Colonic mucosa (tissue), 4 donors: Measurements from ENCODE around the gene RND3. TPM values are rescaled to one million over a fixed set of nuclear protein-coding genes. Genes with fewer than 3 reads are reported as not detected.

ENCODE experiments used
- DNase-seq: peaks from one replicate; pipeline ENCODE4 v3.0.0-alpha.2; 2020
- H3K27ac ChIP-seq: fragments of 200-600 bp; one replicate; pipeline ENCODE4 v1.8.0; 2021
- H3K27me3 ChIP-seq: fragments of 200-600 bp; one replicate; pipeline ENCODE4 v1.8.0; 2021
- H3K36me3 ChIP-seq: fragments of 200-600 bp; one replicate; pipeline ENCODE4 v1.8.0; 2021
- H3K4me1 ChIP-seq: fragments of 200-600 bp; one replicate; pipeline ENCODE4 v1.8.0; 2021; ENCODE audit warnings: mild to moderate bottlenecking
- H3K4me3 ChIP-seq: fragments of 200-600 bp; one replicate; pipeline ENCODE4 v1.8.0; 2021
- H3K9ac ChIP-seq, 2 donors: one replicate each; pipeline ENCODE4 v1.7.0; 2013; ENCODE audit warnings: control low read depth in 2 of 2, low read depth in 2 of 2, low read length in 2 of 2
- H3K9me3 ChIP-seq: fragments of 200-600 bp; one replicate; pipeline ENCODE4 v1.8.0; 2021
- CTCF ChIP-seq: fragments of 200-600 bp; IDR thresholded peaks from one replicate; pipeline ENCODE4 v1.8.0; 2022; ENCODE audit warnings: antibody characterized with exemption, mild to moderate bottlenecking
- intact Hi-C: fragments of 100-400 bp; cut with DNase I; formaldehyde crosslinking; loops from one replicate; pipeline ENCODE4 v1.14.1; 2022
- total RNA-seq, 2 donors: library from RNA; stranded (reverse); fragmentation: NEBNext Ultra II Directional in 1 of 2; extraction: Animal tissue kit (Norgen Biotek cat#: 25700) in 1 of 2; gene quantifications; one replicate each; pipeline ENCODE4 v1.2.1, GENCODE V29; 2021
- donor health status: healthy.
- donor health status: DM: no; HTN: no; CAD: no.
- donor health status: DM: no; HTN: no; CAD: no.

Gene RND3
- total RNA-seq, 2 donors from 2014 or later = 26.8 to 57.1 TPM

GRCh38 chr2:150473767-150474166, 13.7 kb downstream of the RND3 start:
- Histone ChIP-seq H3K9ac (no peak overlapping the region), H3K4me1 (peaks cover 3% of the 10 kb centered on the region), H3K36me3 (peaks cover 17% of the 10 kb centered on the region), H3K27me3 (no peaks in the 10 kb centered on the region), H3K9me3 (no peaks in the 10 kb centered on the region), H3K27ac (peak overlapping the region; percentile 86), H3K4me3 (no peak overlapping the region)
- TF ChIP-seq CTCF = no peak
- intact Hi-C loops = no loop called here
- no peak for DNase-seq

- Histone ChIP-seq H3K36me3 (peaks cover 21% of the 10 kb centered on the region), H3K27me3 (no peaks in the 10 kb centered on the region), H3K4me3 (no peak overlapping the region), H3K9me3 (no peaks in the 10 kb centered on the region), H3K4me1 (peaks cover 3% of the 10 kb centered on the region), H3K9ac (peak overlapping the region in 1 of 2 donors; percentile 16), H3K27ac (peak overlapping the region; percentile 86)
- intact Hi-C loops = no loop called here
- DNase-seq = peak; percentile 79
- TF ChIP-seq CTCF = no peak
Observed at GRCh38 chr2:150472511-150472899, 15.0 kb downstream of the RND3 start.

GRCh38 chr2:150471813-150472510, 15.5 kb downstream of the RND3 start:
- Histone ChIP-seq H3K27me3 (no peaks in the 10 kb centered on the region), H3K27ac (peak overlapping the region; percentile 86), H3K9ac (peak overlapping the region in 1 of 2 donors; percentile 16), H3K9me3 (no peaks in the 10 kb centered on the region), H3K4me1 (peaks cover 3% of the 10 kb centered on the region), H3K36me3 (peaks cover 21% of the 10 kb centered on the region), H3K4me3 (no peak overlapping the region)
- DNase-seq = no peak
- intact Hi-C loops = no loop called here
- no peak for TF ChIP-seq CTCF

- TF ChIP-seq CTCF = no peak
- Histone ChIP-seq H3K4me3 (no peak overlapping the region), H3K9ac (no peak overlapping the region), H3K27ac (no peak overlapping the region), H3K9me3 (no peaks in the 10 kb centered on the region), H3K27me3 (no peaks in the 10 kb centered on the region), H3K36me3 (peaks cover 21% of the 10 kb centered on the region), H3K4me1 (peaks cover 3% of the 10 kb centered on the region)
- intact Hi-C loops = no loop called here
- DNase-seq = no peak
Observed at GRCh38 chr2:150470435-150470834, 17.0 kb downstream of the RND3 start.

GRCh38 chr2:150469706-150470274, 17.7 kb downstream of the RND3 start:
- peaks cover 3% of the 10 kb centered on the region for H3K4me1 ChIP-seq
- no peak for TF ChIP-seq CTCF
- H3K9me3 ChIP-seq = no peaks in the 10 kb centered on the region
- H3K36me3 ChIP-seq = peaks cover 21% of the 10 kb centered on the region
- no peak overlapping the region for H3K9ac ChIP-seq
- H3K27me3 ChIP-seq = no peaks in the 10 kb centered on the region
- no peak overlapping the region for H3K27ac ChIP-seq
- intact Hi-C loops = no loop called here
- H3K4me3 ChIP-seq = no peak overlapping the region
- DNase-seq = no peak
